ENCODE measurements around the gene DNAJC7. TPM values are rescaled to one million over a fixed set of nuclear protein-coding genes. Genes with fewer than 3 reads are reported as not detected.

DNAJC7 gene
- total RNA-seq (ENCODE audit: low replicate concordance), result 70.9 and 71.8 TPM in 2 replicates

GRCh38 chr17:42016941-42017865 lies at the start of gene DNAJC7:
Gene DNAJC7, minus strand, starts transcription at chr17:42017439. Its CDS starts 23 bp downstream, at chr17:42017416.

GRCh38 chr17:42050393-42051012 lies 33.3 kb upstream of the DNAJC7 start, which contains the start of gene C17orf113:
Gene C17orf113, minus strand, starts transcription at chr17:42050601. Its CDS starts 7,225 bp downstream, at chr17:42043376.

GRCh38 chr17:42019509-42020404 lies 2.5 kb upstream of the DNAJC7 start, which contains the start of gene NKIRAS2:
Gene NKIRAS2, plus strand, starts transcription at chr17:42020090. Its CDS starts 1,488 bp downstream, at chr17:42021578.

GRCh38 chr17:41966463-41967140 lies 50.6 kb downstream of the DNAJC7 start, which contains the start of gene CNP:
Gene CNP, plus strand, starts transcription at chr17:41966795. Its CDS starts 90 bp downstream, at chr17:41966885.

GRCh38 chr17:41930009-41930832 lies 87.0 kb downstream of the DNAJC7 start, which contains the start of gene ODAD4:
Gene ODAD4, plus strand, starts transcription at chr17:41930617. Its CDS starts 107 bp downstream, at chr17:41930724.

Other genes starting within 250 kb of the DNAJC7 start
- 2.3 and 59.7 TPM in 2 replicates for gene JUP, start 230.7 kb downstream of the DNAJC7 start, total RNA-seq (ENCODE audit: low replicate concordance)
- 90.3 and 133 TPM in 2 replicates for gene P3H4, start 205.5 kb downstream of the DNAJC7 start, total RNA-seq (ENCODE audit: low replicate concordance)
- gene FKBP10, start 204.4 kb downstream of the DNAJC7 start, total RNA-seq (ENCODE audit: low replicate concordance), result 494 and 761 TPM in 2 replicates
- gene NT5C3B, start 181.2 kb downstream of the DNAJC7 start, total RNA-seq (ENCODE audit: low replicate concordance), result 66.8 and 70.7 TPM in 2 replicates
- gene KLHL10, start 179.6 kb downstream of the DNAJC7 start, total RNA-seq (ENCODE audit: low replicate concordance), result 0.08 and 0.12 TPM in 2 replicates
- 19.8 and 24.4 TPM in 2 replicates for gene KLHL11, start 152.0 kb downstream of the DNAJC7 start, total RNA-seq (ENCODE audit: low replicate concordance)
- 112 and 253 TPM in 2 replicates for gene ACLY, start 98.5 kb downstream of the DNAJC7 start, total RNA-seq (ENCODE audit: low replicate concordance)
- 0.35 and 0.90 TPM in 2 replicates for gene ODAD4, start 86.8 kb downstream of the DNAJC7 start, total RNA-seq (ENCODE audit: low replicate concordance)
- 51.1 and 97.1 TPM in 2 replicates for gene CNP, start 50.6 kb downstream of the DNAJC7 start, total RNA-seq (ENCODE audit: low replicate concordance)
- 17.3 and 27.1 TPM in 2 replicates for gene NKIRAS2, start 2.7 kb upstream of the DNAJC7 start, total RNA-seq (ENCODE audit: low replicate concordance)
- gene C17orf113, start 33.2 kb upstream of the DNAJC7 start, total RNA-seq (ENCODE audit: low replicate concordance), result under 0.01 and 0.15 TPM in 2 replicates
- gene ZNF385C, start 81.0 kb upstream of the DNAJC7 start, total RNA-seq (ENCODE audit: low replicate concordance), result under 0.01 TPM in 1 of 2 replicates, not detected in the other
- gene DHX58, start 95.3 kb upstream of the DNAJC7 start, total RNA-seq (ENCODE audit: low replicate concordance), result 5.9 and 15.3 TPM in 2 replicates
- 5.6 and 11.1 TPM in 2 replicates for gene KAT2A, start 103.9 kb upstream of the DNAJC7 start, total RNA-seq (ENCODE audit: low replicate concordance)
- not detected in 2 replicates for gene HSPB9, start 105.4 kb upstream of the DNAJC7 start, total RNA-seq (ENCODE audit: low replicate concordance)
- gene RAB5C, start 137.6 kb upstream of the DNAJC7 start, total RNA-seq (ENCODE audit: low replicate concordance), result 41.7 and 64.7 TPM in 2 replicates
- 0.12 TPM in 1 of 2 replicates, not detected in the other for gene KCNH4, start 163.7 kb upstream of the DNAJC7 start, total RNA-seq (ENCODE audit: low replicate concordance)
- gene HCRT, start 168.0 kb upstream of the DNAJC7 start, total RNA-seq (ENCODE audit: low replicate concordance), result not detected in 2 replicates
- gene GHDC, start 177.1 kb upstream of the DNAJC7 start, total RNA-seq (ENCODE audit: low replicate concordance), result 11.1 and 13.4 TPM in 2 replicates

All from smooth muscle cell of the coronary artery (primary cell).